Chondrocyte (in vitro differentiated cells): ENCODE data around the gene GJB2. TPM values are rescaled to one million over a fixed set of nuclear protein-coding genes. Genes with fewer than 3 reads are reported as not detected.

Experiments used
- DNase-seq: peaks from one replicate; pipeline ENCODE4 v3.0.0; 2021; ENCODE audit warnings: mixed read lengths, low spot score
- H3K27ac Mint-ChIP-seq: one replicate; pipeline ENCODE4 v1.8.0; 2021; ENCODE audit warnings: mild to moderate bottlenecking, moderate library complexity, mixed read lengths; ENCODE audit not compliant: unreplicated experiment
- H3K27me3 Mint-ChIP-seq: 2 replicates; pipeline ENCODE4 v1.8.0; 2021; ENCODE audit warnings: low read depth, mixed read lengths
- H3K36me3 Mint-ChIP-seq: 2 replicates; pipeline ENCODE4 v1.8.0; 2021; ENCODE audit warnings: low read depth, mixed read lengths
- H3K4me1 Mint-ChIP-seq: 2 replicates; pipeline ENCODE4 v1.8.0; 2021; ENCODE audit warnings: low read depth, mild to moderate bottlenecking, mixed read lengths
- H3K4me3 Mint-ChIP-seq: one replicate; pipeline ENCODE4 v1.8.0; 2021; ENCODE audit warnings: mild to moderate bottlenecking, moderate library complexity, mixed read lengths; ENCODE audit not compliant: unreplicated experiment
- H3K9me3 Mint-ChIP-seq: 2 replicates; pipeline ENCODE4 v1.8.0; 2021; ENCODE audit warnings: low read depth, mixed read lengths
- CTCF ChIP-seq: fragments of 200-600 bp; sonication (generic); IDR thresholded peaks from 2 replicates; pipeline ENCODE4 v1.5.0; 2021; ENCODE audit warnings: antibody characterized with exemption, mild to moderate bottlenecking, moderate library complexity
- long read RNA-seq: library from polyadenylated mRNA; stranded (forward); transcript quantifications from one replicate; pipeline ENCODE4 v2.0.0, GENCODE V29; 2021
- total RNA-seq: library from RNA; stranded (reverse); gene quantifications from 3 replicates; pipeline ENCODE4 v1.2.1, GENCODE V29; 2021

The GJB2 gene
- not detected in 3 replicates for total RNA-seq
- long read RNA-seq = 0 reads

- peaks cover 47% of the 10 kb centered on the region for H3K27me3 Mint-ChIP-seq
- DNase-seq = no peak
- no peak within 1 kb of the TSS for H3K27ac Mint-ChIP-seq
- peak within 1 kb of the TSS; percentile 63 for H3K4me3 Mint-ChIP-seq
- peaks cover 5% of the 10 kb centered on the region for H3K4me1 Mint-ChIP-seq
- no peak for TF ChIP-seq CTCF
- H3K9me3 Mint-ChIP-seq = no peaks in the 10 kb centered on the region
- H3K36me3 Mint-ChIP-seq = peaks cover 3% of the 10 kb centered on the region
Observed at GRCh38 chr13:20192836-20193161, at the start of gene GJB2. TSS of gene GJB2 (minus strand) at chr13:20192938. CDS start at chr13:20189581, 3,357 bp downstream.

- Mint-ChIP-seq H3K9me3 (peaks cover 4% of the 10 kb centered on the region), H3K27ac (no peak overlapping the region), H3K4me3 (no peak overlapping the region), H3K27me3 (peaks cover 69% of the 10 kb centered on the region), H3K4me1 (no peaks in the 10 kb centered on the region), H3K36me3 (peaks cover 6% of the 10 kb centered on the region)
- no peak for DNase-seq
- no peak for TF ChIP-seq CTCF
Observed at GRCh38 chr13:20241593-20241992, 48.9 kb upstream of the GJB2 start.

GRCh38 chr13:20239748-20240147, 47.0 kb upstream of the GJB2 start:
- H3K36me3 Mint-ChIP-seq = peaks cover 4% of the 10 kb centered on the region
- peaks cover 75% of the 10 kb centered on the region for H3K27me3 Mint-ChIP-seq
- no peak overlapping the region for H3K27ac Mint-ChIP-seq
- DNase-seq = no peak
- no peak overlapping the region for H3K4me3 Mint-ChIP-seq
- H3K9me3 Mint-ChIP-seq = peaks cover 2% of the 10 kb centered on the region
- TF ChIP-seq CTCF = no peak
- H3K4me1 Mint-ChIP-seq = no peaks in the 10 kb centered on the region

GRCh38 chr13:20232556-20233277, 40.0 kb upstream of the GJB2 start:
- Mint-ChIP-seq H3K4me1 (peaks cover 5% of the 10 kb centered on the region), H3K27me3 (peaks cover 73% of the 10 kb centered on the region), H3K4me3 (no peak overlapping the region), H3K36me3 (no peaks in the 10 kb centered on the region), H3K9me3 (no peaks in the 10 kb centered on the region), H3K27ac (no peak overlapping the region)
- DNase-seq = no peak
- no peak for TF ChIP-seq CTCF

- H3K9me3 Mint-ChIP-seq = no peaks in the 10 kb centered on the region
- no peak for DNase-seq
- peaks cover 5% of the 10 kb centered on the region for H3K4me1 Mint-ChIP-seq
- no peaks in the 10 kb centered on the region for H3K36me3 Mint-ChIP-seq
- no peak for TF ChIP-seq CTCF
- peaks cover 73% of the 10 kb centered on the region for H3K27me3 Mint-ChIP-seq
- H3K27ac Mint-ChIP-seq = no peak within 1 kb of the TSS
- H3K4me3 Mint-ChIP-seq = peak within 1 kb of the TSS; percentile 22
Observed at GRCh38 chr13:20231839-20232555, 39.3 kb upstream of the GJB2 start, which contains the start of gene GJB6. TSS of gene GJB6 (minus strand) at chr13:20232319. CDS start at chr13:20223480, 8,839 bp downstream.
